Fibroblast of skin of scalp (primary cell): ENCODE measurements around the gene CA4.
"Not testable (repeated sequence)": the region's sequence is repeated elsewhere in the genome, so short reads cannot be mapped to it uniquely, and the experiment has no call there.

Experiments
- DNase-seq: peaks from one replicate; pipeline ENCODE4 v3.0.0-alpha.2; 2013

CA4 gene

GRCh38 chr17:60176763-60177162 is 27.0 kb downstream of the CA4 start:
- not testable (repeated sequence) for DNase-seq

GRCh38 chr17:60178180-60178579 is 28.4 kb downstream of the CA4 start:
- DNase-seq = not testable (repeated sequence)

GRCh38 chr17:60180380-60180779 is 30.6 kb downstream of the CA4 start:
- not testable (repeated sequence) for DNase-seq

- not testable (repeated sequence) for DNase-seq
These were observed 36.6 kb downstream of the CA4 start for GRCh38 chr17:60186372-60186771.

GRCh38 chr17:60186846-60187745 is 37.3 kb downstream of the CA4 start:
- DNase-seq = peak; percentile 45

- no peak for DNase-seq
These were observed 39.0 kb downstream of the CA4 start for GRCh38 chr17:60188759-60189158.

GRCh38 chr17:60190032-60190431 is 40.3 kb downstream of the CA4 start:
- not testable (repeated sequence) for DNase-seq

- not testable (repeated sequence) for DNase-seq
These were observed 43.3 kb downstream of the CA4 start for GRCh38 chr17:60193032-60193431.

- no peak for DNase-seq
These were observed 43.7 kb downstream of the CA4 start for GRCh38 chr17:60193482-60193881.

- DNase-seq = not testable (repeated sequence)
These were observed 44.4 kb downstream of the CA4 start for GRCh38 chr17:60194141-60194540.

- DNase-seq = not testable (repeated sequence)
These were observed 48.9 kb downstream of the CA4 start for GRCh38 chr17:60198630-60199029.

GRCh38 chr17:60205782-60206181 is 56.0 kb downstream of the CA4 start:
- not testable (repeated sequence) for DNase-seq

GRCh38 chr17:60208302-60208701 is 58.5 kb downstream of the CA4 start:
- not testable (repeated sequence) for DNase-seq
